GM12878 (cell line): ENCODE data around the gene IL1RAP. TPM values are rescaled to one million over a fixed set of nuclear protein-coding genes. Genes with fewer than 3 reads are reported as not detected.

ENCODE experiments used
- BCLAF1 ChIP-seq: fragments of 450-650 bp; IDR thresholded peaks from 2 replicates; pipeline ENCODE4 v1.6.1; 2017; ENCODE audit warnings: antibody characterized with exemption, mild to moderate bottlenecking, moderate library complexity
- CEBPZ ChIP-seq: fragments of 150-350 bp; IDR thresholded peaks from 2 replicates; pipeline ENCODE4 v1.6.1; 2016; ENCODE audit warnings: low read depth, low read length
- MEF2A ChIP-seq: IDR thresholded peaks from 2 replicates; pipeline ENCODE4 v1.6.1; 2011; ENCODE audit warnings: low read depth, mild to moderate bottlenecking, low read length, moderate library complexity; ENCODE audit not compliant: insufficient read depth
- POU2F2 ChIP-seq: IDR thresholded peaks from 3 replicates; pipeline ENCODE4 v1.6.1; 2011; ENCODE audit warnings: low read depth, mild to moderate bottlenecking, low read length, borderline replicate concordance
- SMAD1 ChIP-seq: fragments of 450-650 bp; IDR thresholded peaks from 2 replicates; pipeline ENCODE4 v1.6.1; 2018; ENCODE audit warnings: mild to moderate bottlenecking, low read depth; ENCODE audit not compliant: partially characterized antibody
- TCF7 ChIP-seq: IDR thresholded peaks from 2 replicates; pipeline ENCODE4 v1.6.1; 2014; ENCODE audit warnings: antibody characterized with exemption, borderline replicate concordance
- USF1 ChIP-seq: IDR thresholded peaks from 2 replicates; pipeline ENCODE4 v1.6.1; 2011; ENCODE audit warnings: borderline replicate concordance, low read depth, mild to moderate bottlenecking, moderate library complexity, mixed read lengths, low read length; ENCODE audit not compliant: insufficient read depth; ENCODE audit errors: extremely low read length
- polyA plus RNA-seq, 11 experiments: library from polyadenylated mRNA; depleted of rRNA in 4 of 11; unstranded in 6 of 11; stranded (reverse) in 5 of 11; fragments of >200 nt; fragmentation: Nextera tagmentation in 4 of 11; fragmentation: Illumina TruSeq in 1 of 11; extraction: Ambion mirVana in 4 of 11; extraction: Trizol in 1 of 11; gene quantifications; 1 replicate in 1 of 11; 2 replicates in 10 of 11; pipeline versions ENCODE4 v1.2.1 to v1.2.3, GENCODE V29; 2011 to 2016; ENCODE audit warnings: inconsistent platforms in 2 of 11, missing spikeins in 2 of 11, low read depth in 1 of 11
- total RNA-seq, 4 experiments: library from RNA; depleted of rRNA in 3 of 4; stranded (reverse); fragments of >200 nt in 3 of 4; fragmentation: Illumina TruSeq in 1 of 4; extraction: Trizol in 1 of 4; gene quantifications; 2 replicates each; pipeline versions ENCODE4 v1.2.1 to v1.2.3, GENCODE V29; 2013 to 2021

IL1RAP gene
- total and polyA plus RNA-seq, 10 of the 15 experiments (the other 5 are each of a cell fraction or from before 2014, with no cell fraction given) = 0.17 to 1.0 (median 0.44) TPM; not detected in 1

DNA sequence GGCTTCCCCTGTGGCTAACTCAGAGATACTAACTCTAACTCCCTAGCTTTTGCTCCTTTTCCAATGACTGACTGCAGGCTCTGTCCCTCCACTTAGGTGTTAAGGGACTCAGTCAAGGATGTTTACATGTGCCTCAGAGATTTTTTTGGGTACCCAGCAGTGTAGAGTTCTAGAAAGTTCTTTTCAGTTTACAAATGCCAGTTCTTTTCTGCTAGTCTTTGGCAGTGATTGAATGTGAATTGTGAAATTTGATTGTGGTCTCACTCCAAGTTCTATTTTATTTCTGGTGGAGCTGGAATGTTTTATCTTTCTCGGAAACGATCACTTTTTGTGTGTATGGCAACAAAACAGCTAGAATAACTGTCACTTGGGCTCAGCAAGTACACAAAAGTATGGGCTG, 60.6 kb downstream of the IL1RAP start (continued):
- TF ChIP-seq TCF7 = no peak
- no peak for TF ChIP-seq MEF2A
- TF ChIP-seq USF1 = no peak
- no peak for TF ChIP-seq CEBPZ
- TF ChIP-seq BCLAF1 = no peak
- TF ChIP-seq POU2F2 = no peak
- no peak for TF ChIP-seq SMAD1
